ENCODE results near the gene DIP2C. TPM values are rescaled to one million over a fixed set of nuclear protein-coding genes. Genes with fewer than 3 reads are reported as not detected.

The DIP2C gene
- total RNA-seq, 1 donor from 2014 or later: 11.4 TPM

- no peak overlapping the region for H3K4me3 ChIP-seq (ENCODE audit: low read depth, low read length)
- no peak for DNase-seq (ENCODE audit: low read depth)
- TF ChIP-seq, protein P1, sequence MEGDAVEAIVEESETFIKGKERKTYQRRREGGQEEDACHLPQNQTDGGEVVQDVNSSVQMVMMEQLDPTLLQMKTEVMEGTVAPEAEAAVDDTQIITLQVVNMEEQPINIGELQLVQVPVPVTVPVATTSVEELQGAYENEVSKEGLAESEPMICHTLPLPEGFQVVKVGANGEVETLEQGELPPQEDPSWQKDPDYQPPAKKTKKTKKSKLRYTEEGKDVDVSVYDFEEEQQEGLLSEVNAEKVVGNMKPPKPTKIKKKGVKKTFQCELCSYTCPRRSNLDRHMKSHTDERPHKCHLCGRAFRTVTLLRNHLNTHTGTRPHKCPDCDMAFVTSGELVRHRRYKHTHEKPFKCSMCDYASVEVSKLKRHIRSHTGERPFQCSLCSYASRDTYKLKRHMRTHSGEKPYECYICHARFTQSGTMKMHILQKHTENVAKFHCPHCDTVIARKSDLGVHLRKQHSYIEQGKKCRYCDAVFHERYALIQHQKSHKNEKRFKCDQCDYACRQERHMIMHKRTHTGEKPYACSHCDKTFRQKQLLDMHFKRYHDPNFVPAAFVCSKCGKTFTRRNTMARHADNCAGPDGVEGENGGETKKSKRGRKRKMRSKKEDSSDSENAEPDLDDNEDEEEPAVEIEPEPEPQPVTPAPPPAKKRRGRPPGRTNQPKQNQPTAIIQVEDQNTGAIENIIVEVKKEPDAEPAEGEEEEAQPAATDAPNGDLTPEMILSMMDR (conservative IDR thresholded peaks at IDR 0.05; ENCODE audit: low read depth, low read length): no peak
Observed at GRCh38 chr10:491667-492424, 197.6 kb downstream of the DIP2C start.

GRCh38 chr10:490891-491571 lies 198.4 kb downstream of the DIP2C start:
- H3K4me3 ChIP-seq (ENCODE audit: low read depth, low read length): no peak overlapping the region
- DNase-seq (ENCODE audit: low read depth): no peak
- TF ChIP-seq, protein P1 (conservative IDR thresholded peaks at IDR 0.05; ENCODE audit: low read depth, low read length): no peak

GRCh38 chr10:490256-490655 lies 199.2 kb downstream of the DIP2C start:
- no peak overlapping the region for H3K4me3 ChIP-seq (ENCODE audit: low read depth, low read length)
- TF ChIP-seq, protein P1 (conservative IDR thresholded peaks at IDR 0.05; ENCODE audit: low read depth, low read length): no peak
- DNase-seq (ENCODE audit: low read depth): no peak

DNA sequence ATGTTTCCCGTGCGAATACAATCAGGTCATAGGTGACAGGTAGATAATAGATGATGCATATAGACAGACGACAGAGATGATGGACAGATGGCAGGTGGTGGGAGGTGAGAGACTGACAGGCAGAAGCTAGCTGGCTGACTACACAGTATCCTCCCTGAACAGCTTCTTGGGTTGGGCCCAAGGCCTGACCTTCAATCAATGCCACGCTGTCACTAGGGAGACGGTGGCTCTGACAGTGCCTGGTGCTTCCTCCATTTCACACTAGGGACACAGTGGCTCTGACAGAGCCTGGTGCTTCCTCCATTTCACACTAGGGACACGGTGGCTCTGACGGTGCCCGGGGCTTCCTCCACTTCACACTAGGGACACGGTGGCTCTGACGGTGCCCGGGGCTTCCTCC lies 200.1 kb downstream of the DIP2C start:
- TF ChIP-seq, protein P1 (conservative IDR thresholded peaks at IDR 0.05; ENCODE audit: low read depth, low read length): no peak
- no peak overlapping the region for H3K4me3 ChIP-seq (ENCODE audit: low read depth, low read length)
- no peak for DNase-seq (ENCODE audit: low read depth)

DNA sequence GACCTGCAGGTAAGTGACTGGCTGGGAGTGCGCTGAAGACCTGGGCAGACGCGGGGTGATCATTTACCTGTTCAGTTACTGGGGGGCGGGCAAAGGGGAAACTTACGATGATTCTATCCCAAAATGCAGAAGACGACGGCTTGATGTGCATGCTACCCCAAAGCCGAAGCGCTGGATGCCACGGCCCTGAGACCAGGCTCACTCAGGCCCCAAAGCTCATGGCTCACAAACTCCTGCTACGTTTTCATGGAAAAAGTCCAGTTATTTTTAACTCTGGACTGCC lies 200.6 kb downstream of the DIP2C start:
- H3K4me3 ChIP-seq (ENCODE audit: low read depth, low read length): no peak overlapping the region
- TF ChIP-seq, protein P1 (conservative IDR thresholded peaks at IDR 0.05; ENCODE audit: low read depth, low read length): no peak
- DNase-seq (ENCODE audit: low read depth): no peak

DNA sequence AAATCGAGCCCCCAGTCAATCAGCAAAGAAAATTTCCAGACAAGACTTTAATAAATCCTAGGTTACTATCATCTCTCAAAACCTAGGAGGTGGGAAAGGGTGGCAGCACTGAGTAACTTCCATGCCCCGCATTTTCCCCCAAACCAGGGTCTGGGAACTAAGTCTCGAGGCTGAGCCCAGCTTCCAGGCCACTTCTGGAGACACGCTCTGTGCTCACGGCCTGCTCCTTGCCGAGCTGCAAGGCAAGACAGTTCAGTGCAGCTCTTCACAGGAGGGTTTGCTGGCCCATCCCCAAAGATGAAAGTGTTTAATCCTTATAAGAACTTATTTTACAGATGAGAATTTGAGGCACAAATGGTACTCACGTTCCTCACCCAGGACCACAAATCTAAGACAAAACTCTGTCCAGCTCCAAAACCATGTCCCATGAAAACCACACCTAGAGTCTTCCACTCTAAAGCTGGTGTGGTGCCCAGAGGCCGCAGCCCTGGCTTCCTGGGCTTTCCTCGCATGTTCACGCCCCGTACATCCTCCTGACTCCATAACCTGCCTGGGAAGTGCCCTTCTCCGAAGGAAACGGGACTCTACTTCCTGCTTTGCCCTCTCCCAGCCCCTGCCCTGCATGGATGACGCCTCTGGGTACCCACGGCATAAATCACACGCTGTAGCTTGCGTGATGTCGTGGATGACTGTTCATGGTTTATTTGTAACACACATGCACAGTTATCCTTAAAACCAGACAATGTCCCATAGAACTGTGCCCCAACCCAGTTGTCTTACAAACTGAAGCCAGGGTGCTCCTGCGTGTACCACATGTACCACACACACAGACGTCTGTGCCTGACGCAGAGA lies 201.2 kb downstream of the DIP2C start:
- H3K4me3 ChIP-seq (ENCODE audit: low read depth, low read length): no peak overlapping the region
- TF ChIP-seq, protein P1 (conservative IDR thresholded peaks at IDR 0.05; ENCODE audit: low read depth, low read length): no peak

More for the DNA sequence above, 201.2 kb downstream of the DIP2C start:
- DNase-seq (ENCODE audit: low read depth): no peak
